ENCODE data around the gene LEFTY2. TPM values are rescaled to one million over a fixed set of nuclear protein-coding genes. Genes with fewer than 3 reads are reported as not detected.

Gene LEFTY2
- total and polyA plus RNA-seq, 3 donors from 2014 or later: 4.2 to 10.0 (median 4.7) TPM

DNA sequence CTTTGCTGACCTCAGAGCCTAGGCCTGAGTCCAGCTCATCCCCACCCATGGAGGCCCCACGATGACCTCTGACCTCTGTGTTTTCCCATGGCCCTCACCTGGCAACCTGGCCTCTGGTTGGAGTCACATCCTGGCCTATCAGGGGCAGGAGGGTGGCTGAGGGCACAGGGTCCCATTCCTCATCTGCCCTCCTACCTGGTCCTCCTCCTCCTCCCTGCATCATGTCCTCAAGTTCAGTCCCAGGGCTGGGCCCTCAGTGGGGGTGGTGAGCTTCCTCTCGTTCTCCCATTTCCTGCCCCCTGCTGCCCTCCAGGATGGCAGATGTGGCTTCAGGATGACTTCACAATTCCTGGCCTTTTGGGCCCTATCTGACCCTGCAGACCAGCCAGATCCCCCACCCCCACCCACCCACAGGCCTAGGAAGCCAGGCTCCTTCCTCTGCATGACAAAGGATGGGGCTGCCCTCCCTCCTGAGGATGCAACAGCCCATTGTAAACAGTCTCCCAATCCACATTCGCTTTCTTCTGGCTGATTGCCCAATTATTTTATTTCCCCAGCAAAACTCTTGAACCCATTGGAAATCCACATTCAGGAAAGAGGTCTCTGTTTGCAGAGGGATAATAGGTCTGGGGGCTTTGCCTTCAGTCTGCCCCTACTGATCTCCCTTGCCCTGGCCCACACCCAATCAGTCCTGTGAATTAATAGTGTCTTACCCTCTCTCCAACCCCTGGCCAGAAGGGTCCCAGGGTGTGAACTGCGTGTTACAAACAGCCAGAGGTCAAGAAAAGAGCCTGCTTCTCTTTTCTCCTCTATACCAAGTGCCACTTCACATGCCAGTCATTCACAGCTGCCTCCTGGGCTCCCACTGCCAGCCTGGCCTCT is 41.7 kb downstream of the LEFTY2 start:
- TF ChIP-seq, protein P1, sequence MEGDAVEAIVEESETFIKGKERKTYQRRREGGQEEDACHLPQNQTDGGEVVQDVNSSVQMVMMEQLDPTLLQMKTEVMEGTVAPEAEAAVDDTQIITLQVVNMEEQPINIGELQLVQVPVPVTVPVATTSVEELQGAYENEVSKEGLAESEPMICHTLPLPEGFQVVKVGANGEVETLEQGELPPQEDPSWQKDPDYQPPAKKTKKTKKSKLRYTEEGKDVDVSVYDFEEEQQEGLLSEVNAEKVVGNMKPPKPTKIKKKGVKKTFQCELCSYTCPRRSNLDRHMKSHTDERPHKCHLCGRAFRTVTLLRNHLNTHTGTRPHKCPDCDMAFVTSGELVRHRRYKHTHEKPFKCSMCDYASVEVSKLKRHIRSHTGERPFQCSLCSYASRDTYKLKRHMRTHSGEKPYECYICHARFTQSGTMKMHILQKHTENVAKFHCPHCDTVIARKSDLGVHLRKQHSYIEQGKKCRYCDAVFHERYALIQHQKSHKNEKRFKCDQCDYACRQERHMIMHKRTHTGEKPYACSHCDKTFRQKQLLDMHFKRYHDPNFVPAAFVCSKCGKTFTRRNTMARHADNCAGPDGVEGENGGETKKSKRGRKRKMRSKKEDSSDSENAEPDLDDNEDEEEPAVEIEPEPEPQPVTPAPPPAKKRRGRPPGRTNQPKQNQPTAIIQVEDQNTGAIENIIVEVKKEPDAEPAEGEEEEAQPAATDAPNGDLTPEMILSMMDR (IDR thresholded peaks at IDR 0.05): no peak
- TF ChIP-seq POLR2A (IDR thresholded peaks at IDR 0.05): no peak
- WGBS, 2 donors: 70 to 80% methylated on average over 4 of the region's 4 CpGs
- H3K36me3 ChIP-seq (ENCODE audit: low read depth, missing control alignments): no peaks in the 10 kb centered on the region
- no peaks in the 10 kb centered on the region for H3K4me1 ChIP-seq
- intact Hi-C loops (cut with DNase I; ENCODE audit: low total_unique reads): no loop called here
- H3K4me3 ChIP-seq: no peak overlapping the region
- DNase-seq: no peak
- H3K27me3 ChIP-seq: no peaks in the 10 kb centered on the region
- no peak overlapping the region for H3K27ac ChIP-seq
- no peaks in the 10 kb centered on the region for H3K9me3 ChIP-seq

DNA sequence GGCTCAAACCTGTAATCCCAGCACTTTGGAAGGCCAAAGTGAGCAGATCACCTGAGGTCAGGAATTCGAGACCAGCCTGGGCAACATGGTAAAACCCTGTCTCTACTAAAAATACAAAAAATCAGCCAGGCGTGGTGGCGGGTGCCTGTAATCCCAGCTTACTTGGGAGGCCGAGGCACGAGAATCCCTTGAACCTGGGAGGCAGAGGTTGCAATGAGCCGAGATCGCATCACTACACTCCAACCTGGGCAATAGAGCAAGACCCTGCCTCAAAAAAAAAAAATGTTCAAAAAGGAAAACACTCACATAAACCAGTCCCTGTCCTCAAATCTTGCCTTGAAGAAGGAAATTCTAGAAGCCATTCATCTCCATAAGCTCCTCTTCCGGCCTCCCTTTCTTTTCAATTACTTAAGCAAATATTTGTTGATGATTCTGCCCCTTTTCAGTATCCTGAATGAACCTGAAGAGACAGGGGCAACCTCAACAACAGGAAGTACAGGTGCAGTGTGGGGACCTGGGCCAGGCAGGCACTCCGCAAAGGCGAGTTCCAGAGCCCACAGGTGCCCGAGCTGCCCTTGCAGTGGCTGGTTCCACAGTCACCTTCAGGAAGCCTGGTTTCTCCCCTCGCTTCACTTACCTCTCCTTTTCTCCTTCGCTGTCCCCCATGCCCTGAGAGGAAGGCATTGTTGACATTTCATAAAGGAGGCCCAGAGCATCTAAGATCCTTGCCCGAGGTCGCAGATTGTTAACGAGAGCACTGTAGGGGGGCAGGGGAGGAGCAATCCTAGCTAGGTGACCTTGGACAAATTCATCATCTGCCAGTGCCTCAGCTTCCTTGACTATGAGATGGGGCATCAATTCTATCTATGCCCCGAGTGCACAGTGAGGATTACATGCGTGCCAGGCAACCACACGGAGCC is 43.2 kb downstream of the LEFTY2 start:
- Histone ChIP-seq H3K27me3 (no peaks in the 10 kb centered on the region), H3K9me3 (no peaks in the 10 kb centered on the region), H3K36me3 (ENCODE audit: low read depth, missing control alignments) (no peaks in the 10 kb centered on the region), H3K4me3 (no peak overlapping the region), H3K4me1 (no peaks in the 10 kb centered on the region), H3K27ac (no peak overlapping the region)
- intact Hi-C loops (cut with DNase I; ENCODE audit: low total_unique reads): no loop called here
- no peak for TF ChIP-seq POLR2A (IDR thresholded peaks at IDR 0.05)
- TF ChIP-seq, protein P1 (IDR thresholded peaks at IDR 0.05): no peak
- DNase-seq: no peak
- 93 to 96% methylated on average over 18 to 19 of the region's 19 CpGs for WGBS, 2 donors

DNA sequence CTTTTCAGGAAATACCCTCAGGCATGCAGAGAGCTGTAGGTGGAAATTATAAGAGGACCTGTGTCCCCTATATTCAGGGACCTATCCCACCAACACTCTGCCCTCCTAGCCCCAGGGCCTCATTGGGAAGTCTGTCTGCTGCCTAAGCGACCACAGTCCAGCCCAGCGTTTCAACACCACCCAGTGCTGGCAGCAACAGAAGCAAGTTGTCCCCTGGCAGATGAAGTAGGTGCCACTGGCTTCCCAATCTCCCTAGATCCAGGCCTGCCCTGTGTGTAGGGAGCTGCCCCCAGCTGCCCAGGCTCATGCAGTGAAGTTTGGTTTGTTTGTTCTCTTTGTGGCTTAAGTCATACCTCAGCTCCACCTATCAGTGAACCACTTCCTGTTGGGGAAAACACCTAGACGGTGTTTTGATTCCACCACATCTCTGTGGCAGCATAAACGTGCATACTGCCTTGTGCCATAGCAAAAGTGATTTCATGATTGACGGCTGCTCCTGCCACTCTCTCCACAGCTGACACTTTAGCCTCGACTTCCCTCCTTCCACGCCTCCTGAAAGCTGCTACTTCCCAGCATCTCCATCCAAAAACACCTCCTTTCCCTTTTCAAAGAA is 44.0 kb downstream of the LEFTY2 start:
- H3K27ac ChIP-seq: no peak overlapping the region
- H3K4me1 ChIP-seq: no peaks in the 10 kb centered on the region
- H3K36me3 ChIP-seq (ENCODE audit: low read depth, missing control alignments): no peaks in the 10 kb centered on the region
- DNase-seq: no peak
- intact Hi-C loops (cut with DNase I; ENCODE audit: low total_unique reads): no loop called here
- 71 to 81% methylated on average over 7 of the region's 7 CpGs for WGBS, 2 donors
- H3K27me3 ChIP-seq: no peaks in the 10 kb centered on the region
- H3K9me3 ChIP-seq: no peaks in the 10 kb centered on the region
- TF ChIP-seq, protein P1 (IDR thresholded peaks at IDR 0.05): no peak
- no peak for TF ChIP-seq POLR2A (IDR thresholded peaks at IDR 0.05)
- H3K4me3 ChIP-seq: no peak overlapping the region

DNA sequence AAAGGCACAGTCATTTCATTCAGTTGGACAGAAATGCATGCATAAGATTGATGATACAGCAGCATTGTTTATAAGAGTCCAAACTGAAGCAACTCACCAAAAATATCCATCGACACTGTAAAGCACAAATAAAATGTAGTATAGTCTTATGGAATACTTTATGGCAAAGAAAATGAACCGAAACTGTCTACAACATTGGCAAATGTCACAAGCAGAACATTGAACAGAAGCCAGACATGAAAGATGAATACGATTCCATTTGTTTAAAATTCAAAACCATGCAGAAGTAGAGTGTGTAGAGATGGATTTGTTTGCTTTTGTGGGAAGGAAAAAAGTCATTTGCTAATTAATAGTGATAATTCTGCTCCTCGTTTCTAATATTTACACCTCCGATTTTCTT is 44.5 kb downstream of the LEFTY2 start:
- DNase-seq: no peak
- Histone ChIP-seq H3K27ac (no peak overlapping the region), H3K4me3 (no peak overlapping the region), H3K9me3 (no peaks in the 10 kb centered on the region), H3K27me3 (no peaks in the 10 kb centered on the region), H3K36me3 (ENCODE audit: low read depth, missing control alignments) (no peaks in the 10 kb centered on the region), H3K4me1 (no peaks in the 10 kb centered on the region)
- intact Hi-C loops (cut with DNase I; ENCODE audit: low total_unique reads): no loop called here
- TF ChIP-seq, protein P1 (IDR thresholded peaks at IDR 0.05): no peak
- TF ChIP-seq POLR2A (IDR thresholded peaks at IDR 0.05): no peak
- WGBS, 2 donors: 91 to 92% methylated on average over 5 of the region's 5 CpGs

All from testis (tissue), 3 donors.